Smooth muscle cell (in vitro differentiated cells): ENCODE data around the gene ACYP2. TPM values are rescaled to one million over a fixed set of nuclear protein-coding genes. Genes with fewer than 3 reads are reported as not detected.

ENCODE experiments used
- DNase-seq: peaks from one replicate; lab custom pipeline; 2025; ENCODE audit not compliant: unreplicated experiment; lab: John Stamatoyannopoulos, UW
- H2AFZ ChIP-seq: fragments of 200-600 bp; sonication (generic); 2 replicates; pipeline ENCODE4 v1.6.0; 2016; ENCODE audit warnings: antibody characterized with exemption, low read depth, mild to moderate bottlenecking
- H3F3A ChIP-seq: fragments of 200-600 bp; sonication (generic); 2 replicates; pipeline ENCODE4 v1.6.0; 2017; ENCODE audit warnings: antibody characterized with exemption, low read depth
- H3K27ac ChIP-seq: fragments of 200-600 bp; sonication (generic); 2 replicates; pipeline ENCODE4 v1.5.1; 2016; ENCODE audit warnings: low read depth, mild to moderate bottlenecking
- H3K27me3 ChIP-seq: fragments of 200-600 bp; sonication (generic); 2 replicates; pipeline ENCODE4 v1.6.1; 2016; ENCODE audit warnings: low read depth, mild to moderate bottlenecking
- H3K36me3 ChIP-seq: fragments of 200-600 bp; sonication (generic); 2 replicates; pipeline ENCODE4 v1.5.1; 2016; ENCODE audit warnings: low read depth
- H3K4me1 ChIP-seq: fragments of 200-600 bp; sonication (generic); 2 replicates; pipeline ENCODE4 v1.5.1; 2016; ENCODE audit warnings: low read depth
- H3K4me2 ChIP-seq: fragments of 200-600 bp; sonication (generic); 2 replicates; pipeline ENCODE4 v1.6.0; 2016; ENCODE audit warnings: mild to moderate bottlenecking
- H3K4me3 ChIP-seq: fragments of 200-600 bp; sonication (generic); 2 replicates; pipeline ENCODE4 v1.5.1; 2016; ENCODE audit warnings: mild to moderate bottlenecking
- H3K79me2 ChIP-seq: fragments of 200-600 bp; sonication (generic); 2 replicates; pipeline ENCODE4 v1.6.0; 2016; ENCODE audit warnings: low read depth, mild to moderate bottlenecking
- H3K9ac ChIP-seq: fragments of 200-600 bp; sonication (generic); 2 replicates; pipeline ENCODE4 v1.6.0; 2016; ENCODE audit warnings: low read depth
- H3K9me3 ChIP-seq: fragments of 200-600 bp; sonication (generic); replicated peaks from 2 replicates; pipeline ENCODE4 v1.5.1; 2016; ENCODE audit warnings: low read depth
- H4K20me1 ChIP-seq: fragments of 200-600 bp; sonication (generic); 2 replicates; pipeline ENCODE4 v1.6.0; 2016; ENCODE audit warnings: low read depth
- CTCF ChIP-seq: fragments of 200-600 bp; sonication (generic); IDR thresholded peaks from 2 replicates; pipeline ENCODE4 v1.5.1; 2017; ENCODE audit warnings: borderline replicate concordance, mild to moderate bottlenecking, antibody characterized with exemption; ENCODE audit not compliant: insufficient read depth, poor library complexity, severe bottlenecking
- WGBS: methylation state at CpG from one replicate; pipeline ENCODE4 v1.1.7; 2016; ENCODE audit warnings: low lambda C conversion rate; 5-methylcytosine and 5-hydroxymethylcytosine counted together
- polyA plus RNA-seq: library from polyadenylated mRNA; unstranded; fragments of >200 nt; fragmentation: Nextera tagmentation; extraction: Ambion mirVana; gene quantifications from 2 replicates; pipeline ENCODE4 v1.2.1, GENCODE V29; 2016
- total RNA-seq: library from RNA; depleted of rRNA; stranded (reverse); fragments of >200 nt; gene quantifications from 2 replicates; pipeline ENCODE4 v1.2.3, GENCODE V29; 2014

The ACYP2 gene
- total and polyA plus RNA-seq, 2 experiments from 2014 or later: 12.1 to 18.6 TPM

- no peaks in the 10 kb centered on the region for H4K20me1 ChIP-seq
- H3K27ac ChIP-seq: no peak overlapping the region
- H3K4me1 ChIP-seq: no peaks in the 10 kb centered on the region
- no peak for DNase-seq
- no peaks in the 10 kb centered on the region for H3K79me2 ChIP-seq
- WGBS: 92% methylated on average over 2 of the region's 2 CpGs
- no peak overlapping the region for H3K9ac ChIP-seq
- H2AFZ ChIP-seq: no peak overlapping the region
- no peak overlapping the region for H3K4me2 ChIP-seq
- H3K4me3 ChIP-seq: no peak overlapping the region
- H3F3A ChIP-seq: no peaks in the 10 kb centered on the region
- TF ChIP-seq CTCF: no peak
- H3K27me3 ChIP-seq: no peaks in the 10 kb centered on the region
- no peaks in the 10 kb centered on the region for H3K36me3 ChIP-seq
- no peaks in the 10 kb centered on the region for H3K9me3 ChIP-seq
Measured at GRCh38 chr2:54077088-54077900, 38.1 kb upstream of the ACYP2 start.

GRCh38 chr2:54079331-54079730 lies 36.1 kb upstream of the ACYP2 start:
- H3K79me2 ChIP-seq: no peaks in the 10 kb centered on the region
- H3F3A ChIP-seq: no peaks in the 10 kb centered on the region
- DNase-seq: no peak
- no peak overlapping the region for H3K4me3 ChIP-seq
- no peak overlapping the region for H3K27ac ChIP-seq
- WGBS: 91% methylated on average over 2 of the region's 2 CpGs
- no peak for TF ChIP-seq CTCF
- no peak overlapping the region for H2AFZ ChIP-seq
- H3K9ac ChIP-seq: no peak overlapping the region
- no peaks in the 10 kb centered on the region for H3K27me3 ChIP-seq
- H3K4me2 ChIP-seq: no peak overlapping the region
- no peaks in the 10 kb centered on the region for H3K9me3 ChIP-seq
- no peaks in the 10 kb centered on the region for H3K4me1 ChIP-seq
- H3K36me3 ChIP-seq: no peaks in the 10 kb centered on the region
- no peaks in the 10 kb centered on the region for H4K20me1 ChIP-seq

- Histone ChIP-seq H3K9ac (no peak overlapping the region), H4K20me1 (no peaks in the 10 kb centered on the region), H3K27me3 (no peaks in the 10 kb centered on the region), H3K79me2 (no peaks in the 10 kb centered on the region), H3K36me3 (no peaks in the 10 kb centered on the region), H3K4me3 (no peak overlapping the region), H3F3A (no peaks in the 10 kb centered on the region), H3K4me1 (no peaks in the 10 kb centered on the region), H2AFZ (no peak overlapping the region), H3K27ac (no peak overlapping the region), H3K4me2 (no peak overlapping the region), H3K9me3 (no peaks in the 10 kb centered on the region)
- WGBS: 75% methylated on average over 6 of the region's 6 CpGs
- TF ChIP-seq CTCF: no peak
- no peak for DNase-seq
Measured at GRCh38 chr2:54081574-54081973, 33.8 kb upstream of the ACYP2 start.

- WGBS: 91% methylated on average over 6 of the region's 6 CpGs
Measured at GRCh38 chr2:54083021-54083420, 32.4 kb upstream of the ACYP2 start.

More at GRCh38 chr2:54083021-54083420, 32.4 kb upstream of the ACYP2 start:
- Histone ChIP-seq H3K4me1 (peaks cover 2% of the 10 kb centered on the region), H3K9ac (no peak overlapping the region), H3K27me3 (no peaks in the 10 kb centered on the region), H3K4me2 (no peak overlapping the region), H4K20me1 (no peaks in the 10 kb centered on the region), H3K36me3 (no peaks in the 10 kb centered on the region), H3K9me3 (no peaks in the 10 kb centered on the region), H3K79me2 (no peaks in the 10 kb centered on the region), H2AFZ (no peak overlapping the region), H3F3A (no peaks in the 10 kb centered on the region), H3K27ac (no peak overlapping the region), H3K4me3 (no peak overlapping the region)
- no peak for TF ChIP-seq CTCF
- no peak for DNase-seq
